GM23338 (cell line): ENCODE results near the gene TTC33.

ENCODE experiments used
- CTCF ChIP-seq, 2 experiments: fragments of 200-600 bp in 1 of 2; sonication (generic) in 1 of 2; conservative IDR thresholded peaks; 2 replicates each; pipeline versions ENCODE4 v1.5.1 to v1.6.1; 2016 to 2017; ENCODE audit warnings: antibody characterized with exemption in 2 of 2, low read depth in 2 of 2, mild to moderate bottlenecking in 2 of 2, moderate library complexity in 1 of 2
- EZH2 ChIP-seq: fragments of 200-600 bp; sonication (generic); IDR thresholded peaks from one replicate; pipeline ENCODE4 v1.8.0; 2017; ENCODE audit warnings: antibody characterized with exemption, mild to moderate bottlenecking, low read depth; ENCODE audit not compliant: unreplicated experiment
- JUNB ChIP-seq: IDR thresholded peaks from one replicate; pipeline ENCODE4 v1.6.1; 2016; ENCODE audit warnings: antibody characterized with exemption; ENCODE audit not compliant: unreplicated experiment
- ZNF331 ChIP-seq: fragments of 250-450 bp; sonication (Bioruptor Pico); IDR thresholded peaks from 2 replicates; pipeline ENCODE4 v1.5.0; 2020; ENCODE audit warnings: low read depth, mild to moderate bottlenecking, moderate library complexity

- TF ChIP-seq JUNB (no peak), CTCF (conservative IDR thresholded peaks at IDR 0.05; ENCODE audit: low read depth in 2 of 2) (no peak), ZNF331 (CRISPR knock-in tag) (no peak), EZH2 (no peak)
Measured at GRCh38 chr5:40685976-40686486, 69.7 kb downstream of the TTC33 start.
